Measurements from ENCODE around the gene SYNE2.

The SYNE2 gene

GRCh38 chr14:63902375-63902976, 49.7 kb downstream of the SYNE2 start:
- Mint-ChIP-seq H3K4me3 (peak overlapping the region; percentile 12), H3K9me3 (no peaks in the 10 kb centered on the region), H3K27me3 (no peaks in the 10 kb centered on the region), H3K27ac (ENCODE audit: low read depth) (peak overlapping the region; percentile 81), H3K36me3 (ENCODE audit: insufficient read depth) (peaks cover 5% of the 10 kb centered on the region), H3K4me1 (peaks cover 76% of the 10 kb centered on the region)
- no peak for DNase-seq (ENCODE audit: low spot score in 2 of 2)
- no peak for ATAC-seq (replicated peaks; ENCODE audit: extremely low read depth, poor library complexity, severe bottlenecking)

DNA sequence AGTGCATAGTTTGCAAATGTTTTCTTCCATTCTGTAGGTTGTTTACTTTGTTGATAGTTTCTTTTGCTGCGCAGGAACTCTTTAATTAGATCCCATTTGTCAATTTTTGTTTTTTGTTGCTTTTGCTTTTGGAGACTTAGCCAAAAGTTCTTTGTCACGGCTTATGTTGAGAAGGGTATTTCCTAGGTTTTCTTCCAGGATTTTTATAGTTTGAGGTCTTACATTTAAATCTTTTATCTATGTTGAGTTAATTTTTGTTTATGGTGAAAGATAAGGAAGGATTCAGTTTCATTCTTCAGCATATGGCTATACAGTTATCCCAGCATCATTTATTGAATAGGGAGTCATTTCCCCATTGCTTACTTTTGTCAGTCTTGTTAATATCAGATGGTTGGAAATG, 51.9 kb downstream of the SYNE2 start:
- no peak for ATAC-seq (replicated peaks; ENCODE audit: extremely low read depth, poor library complexity, severe bottlenecking)
- peaks cover 85% of the 10 kb centered on the region for H3K4me1 Mint-ChIP-seq
- H3K9me3 Mint-ChIP-seq, result no peaks in the 10 kb centered on the region
- peak overlapping the region; percentile 49 for H3K27ac Mint-ChIP-seq (ENCODE audit: low read depth)
- H3K36me3 Mint-ChIP-seq (ENCODE audit: insufficient read depth), result peaks cover 11% of the 10 kb centered on the region
- H3K27me3 Mint-ChIP-seq, result no peaks in the 10 kb centered on the region
- DNase-seq (ENCODE audit: low spot score in 2 of 2), result no peak
- H3K4me3 Mint-ChIP-seq, result peak overlapping the region; percentile 23

DNA sequence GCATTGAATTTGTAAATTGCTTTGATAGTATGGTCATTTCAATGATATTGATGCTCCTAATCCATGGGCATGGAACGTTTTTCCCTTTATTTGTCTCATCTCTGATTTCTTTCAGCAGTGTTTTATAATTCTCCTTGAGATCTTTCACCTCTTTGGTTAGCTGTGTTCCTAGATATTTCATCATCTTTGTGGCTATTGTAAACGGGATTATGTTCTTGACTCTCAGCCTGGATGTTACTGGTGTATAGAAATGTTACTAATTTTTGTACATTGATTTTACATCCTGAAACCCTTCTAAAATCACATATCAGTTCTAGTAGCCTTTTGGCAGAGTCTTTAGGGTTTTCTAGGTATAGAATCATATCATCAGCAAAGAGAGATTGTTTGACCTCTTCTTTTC, 52.6 kb downstream of the SYNE2 start:
- Mint-ChIP-seq H3K4me1 (peaks cover 78% of the 10 kb centered on the region), H3K27ac (ENCODE audit: low read depth) (peak overlapping the region; percentile 7), H3K36me3 (ENCODE audit: insufficient read depth) (peaks cover 15% of the 10 kb centered on the region), H3K9me3 (no peaks in the 10 kb centered on the region), H3K27me3 (no peaks in the 10 kb centered on the region), H3K4me3 (no peak overlapping the region)
- ATAC-seq (replicated peaks; ENCODE audit: extremely low read depth, poor library complexity, severe bottlenecking) (no peak), DNase-seq (ENCODE audit: low spot score in 2 of 2) (no peak)

GRCh38 chr14:63908667-63909264, 56.0 kb downstream of the SYNE2 start:
- Mint-ChIP-seq H3K27me3 (no peaks in the 10 kb centered on the region), H3K9me3 (no peaks in the 10 kb centered on the region), H3K4me3 (peak overlapping the region; percentile 48), H3K27ac (ENCODE audit: low read depth) (peak overlapping the region; percentile 54), H3K36me3 (ENCODE audit: insufficient read depth) (peaks cover 22% of the 10 kb centered on the region), H3K4me1 (peaks cover 61% of the 10 kb centered on the region)
- no peak for DNase-seq (ENCODE audit: low spot score in 2 of 2)
- no peak for ATAC-seq (replicated peaks; ENCODE audit: extremely low read depth, poor library complexity, severe bottlenecking)

DNA sequence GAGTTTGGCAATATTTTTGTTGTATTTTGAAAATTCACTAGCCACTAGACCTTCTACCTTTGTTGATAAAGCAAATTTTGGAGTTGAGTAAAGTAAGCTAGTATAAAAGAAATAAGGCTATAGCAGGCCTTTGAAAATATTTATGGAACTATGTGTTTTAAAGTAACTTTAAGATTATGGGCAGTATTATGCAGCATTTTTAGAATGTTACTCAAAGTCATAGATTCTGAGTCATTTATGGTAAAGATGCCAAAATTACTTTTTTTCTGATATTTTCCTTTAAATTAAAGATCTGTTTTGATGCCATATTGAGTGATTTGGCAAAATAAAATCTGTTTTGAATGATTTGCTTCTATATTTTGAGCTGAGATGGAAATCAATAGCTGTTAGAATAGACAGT, 57.2 kb downstream of the SYNE2 start:
- H3K36me3 Mint-ChIP-seq (ENCODE audit: insufficient read depth), result peaks cover 26% of the 10 kb centered on the region
- H3K4me1 Mint-ChIP-seq, result peaks cover 56% of the 10 kb centered on the region
- H3K27ac Mint-ChIP-seq (ENCODE audit: low read depth), result no peak overlapping the region
- no peak overlapping the region for H3K4me3 Mint-ChIP-seq
- ATAC-seq (replicated peaks; ENCODE audit: extremely low read depth, poor library complexity, severe bottlenecking) (no peak), DNase-seq (ENCODE audit: low spot score in 2 of 2) (no peak)
- H3K27me3 Mint-ChIP-seq, result no peaks in the 10 kb centered on the region
- no peaks in the 10 kb centered on the region for H3K9me3 Mint-ChIP-seq

- Mint-ChIP-seq H3K27ac (ENCODE audit: low read depth) (peak overlapping the region; percentile 5), H3K27me3 (no peaks in the 10 kb centered on the region), H3K36me3 (ENCODE audit: insufficient read depth) (peaks cover 26% of the 10 kb centered on the region), H3K4me1 (peaks cover 48% of the 10 kb centered on the region), H3K4me3 (no peak overlapping the region), H3K9me3 (no peaks in the 10 kb centered on the region)
- DNase-seq (ENCODE audit: low spot score in 2 of 2) (no peak), ATAC-seq (replicated peaks; ENCODE audit: extremely low read depth, poor library complexity, severe bottlenecking) (no peak)
Observed at GRCh38 chr14:63910583-63911363, 58.0 kb downstream of the SYNE2 start.

- Mint-ChIP-seq H3K9me3 (no peaks in the 10 kb centered on the region), H3K36me3 (ENCODE audit: insufficient read depth) (peaks cover 29% of the 10 kb centered on the region), H3K4me1 (peaks cover 41% of the 10 kb centered on the region), H3K4me3 (no peak overlapping the region), H3K27ac (ENCODE audit: low read depth) (peak overlapping the region; percentile 5), H3K27me3 (no peaks in the 10 kb centered on the region)
- DNase-seq (ENCODE audit: low spot score in 2 of 2), result no peak
- ATAC-seq (replicated peaks; ENCODE audit: extremely low read depth, poor library complexity, severe bottlenecking), result no peak
Observed at GRCh38 chr14:63911404-63911803, 58.6 kb downstream of the SYNE2 start.

DNA sequence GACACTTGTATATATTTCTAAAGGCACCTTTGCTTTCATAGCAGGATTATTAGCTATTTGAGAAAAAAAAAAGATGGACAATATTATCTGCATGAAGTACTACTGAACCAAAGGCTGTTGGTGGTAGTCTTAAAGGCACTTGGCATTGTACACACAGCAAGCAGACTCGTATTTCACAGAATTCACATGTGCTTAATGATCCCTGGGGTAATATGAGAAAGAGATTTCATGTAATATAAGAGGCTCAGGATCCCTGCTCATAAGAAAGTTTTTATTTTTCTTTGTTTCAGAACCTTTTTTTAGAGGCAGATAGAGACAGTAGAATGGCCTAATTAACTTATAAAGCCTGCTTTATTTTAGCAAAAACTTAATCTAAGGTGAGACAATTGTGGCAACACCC, 59.5 kb downstream of the SYNE2 start:
- Mint-ChIP-seq H3K27me3 (no peaks in the 10 kb centered on the region), H3K36me3 (ENCODE audit: insufficient read depth) (peaks cover 31% of the 10 kb centered on the region), H3K4me3 (no peak overlapping the region), H3K27ac (ENCODE audit: low read depth) (no peak overlapping the region), H3K9me3 (no peaks in the 10 kb centered on the region), H3K4me1 (peaks cover 33% of the 10 kb centered on the region)
- no peak for DNase-seq (ENCODE audit: low spot score in 2 of 2)
- no peak for ATAC-seq (replicated peaks; ENCODE audit: extremely low read depth, poor library complexity, severe bottlenecking)

DNA sequence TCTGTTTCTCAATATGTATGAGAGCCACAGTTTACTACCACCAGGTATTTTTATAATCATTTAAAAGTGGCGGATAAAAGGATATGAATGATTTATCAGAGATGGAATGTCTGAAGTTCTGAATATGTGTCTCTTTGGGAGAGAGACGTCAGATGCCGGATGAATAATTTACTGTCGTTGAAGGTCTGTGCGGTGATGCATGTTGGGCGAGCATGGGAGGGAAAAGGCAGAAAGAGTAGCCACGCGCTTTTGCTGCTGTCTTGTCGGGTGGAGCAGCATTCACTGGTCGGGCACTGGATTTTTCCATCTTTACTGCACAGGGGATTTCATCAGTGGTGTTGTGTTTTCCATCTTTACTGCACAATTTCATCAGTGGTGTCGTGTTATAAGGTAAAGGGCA, 65.6 kb downstream of the SYNE2 start:
- Mint-ChIP-seq H3K4me1 (peaks cover 17% of the 10 kb centered on the region), H3K27ac (ENCODE audit: low read depth) (no peak overlapping the region), H3K27me3 (no peaks in the 10 kb centered on the region), H3K4me3 (no peak overlapping the region), H3K9me3 (no peaks in the 10 kb centered on the region), H3K36me3 (ENCODE audit: insufficient read depth) (peaks cover 15% of the 10 kb centered on the region)
- DNase-seq (ENCODE audit: low spot score in 2 of 2) (no peak), ATAC-seq (replicated peaks; ENCODE audit: extremely low read depth, poor library complexity, severe bottlenecking) (no peak)

DNA sequence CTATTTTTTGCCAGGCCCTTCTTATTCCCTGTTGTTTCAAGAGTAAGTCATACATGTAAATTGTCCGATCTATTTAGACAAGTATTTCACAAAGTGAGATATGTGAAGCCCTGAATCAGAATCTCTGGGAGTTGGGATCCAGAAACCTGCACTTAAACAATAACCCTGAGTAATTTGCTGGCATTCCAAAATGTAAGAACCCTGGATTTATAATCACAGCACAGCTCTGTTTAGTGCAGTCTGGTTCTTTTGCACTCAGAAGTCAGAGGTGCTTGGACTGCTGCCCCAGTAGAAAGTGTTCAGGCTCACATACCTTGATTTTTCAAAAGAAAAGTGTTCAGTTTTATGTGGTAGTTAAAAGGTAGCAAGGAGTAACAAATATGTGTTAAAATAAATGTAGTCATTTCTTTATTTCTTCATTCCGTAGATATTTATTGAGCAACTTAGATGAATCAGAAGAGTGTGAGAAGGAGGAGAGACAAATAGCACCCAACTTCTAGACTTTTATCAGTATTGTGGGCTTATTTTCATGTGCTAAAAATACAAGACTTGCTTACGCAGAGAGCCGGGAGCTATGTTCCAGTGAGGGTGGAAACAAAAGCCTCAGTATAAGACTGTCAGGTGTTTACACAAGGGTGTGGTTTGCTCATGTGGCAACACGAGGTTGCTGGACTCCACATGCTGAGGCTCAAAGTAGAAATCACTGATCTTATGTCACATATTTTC, 70.1 kb downstream of the SYNE2 start:
- Mint-ChIP-seq H3K36me3 (ENCODE audit: insufficient read depth) (peaks cover 7% of the 10 kb centered on the region), H3K27me3 (no peaks in the 10 kb centered on the region), H3K4me3 (no peak overlapping the region), H3K9me3 (no peaks in the 10 kb centered on the region), H3K27ac (ENCODE audit: low read depth) (no peak overlapping the region), H3K4me1 (peaks cover 31% of the 10 kb centered on the region)
- DNase-seq (ENCODE audit: low spot score in 2 of 2) (no peak), ATAC-seq (replicated peaks; ENCODE audit: extremely low read depth, poor library complexity, severe bottlenecking) (no peak)

GRCh38 chr14:63923422-63923752, 70.6 kb downstream of the SYNE2 start:
- ATAC-seq (replicated peaks; ENCODE audit: extremely low read depth, poor library complexity, severe bottlenecking) (no peak), DNase-seq (ENCODE audit: low spot score in 2 of 2) (no peak)
- peaks cover 7% of the 10 kb centered on the region for H3K36me3 Mint-ChIP-seq (ENCODE audit: insufficient read depth)
- H3K4me3 Mint-ChIP-seq, result no peak overlapping the region
- H3K9me3 Mint-ChIP-seq, result no peaks in the 10 kb centered on the region
- no peak overlapping the region for H3K27ac Mint-ChIP-seq (ENCODE audit: low read depth)
- H3K4me1 Mint-ChIP-seq, result peaks cover 34% of the 10 kb centered on the region
- no peaks in the 10 kb centered on the region for H3K27me3 Mint-ChIP-seq

DNA sequence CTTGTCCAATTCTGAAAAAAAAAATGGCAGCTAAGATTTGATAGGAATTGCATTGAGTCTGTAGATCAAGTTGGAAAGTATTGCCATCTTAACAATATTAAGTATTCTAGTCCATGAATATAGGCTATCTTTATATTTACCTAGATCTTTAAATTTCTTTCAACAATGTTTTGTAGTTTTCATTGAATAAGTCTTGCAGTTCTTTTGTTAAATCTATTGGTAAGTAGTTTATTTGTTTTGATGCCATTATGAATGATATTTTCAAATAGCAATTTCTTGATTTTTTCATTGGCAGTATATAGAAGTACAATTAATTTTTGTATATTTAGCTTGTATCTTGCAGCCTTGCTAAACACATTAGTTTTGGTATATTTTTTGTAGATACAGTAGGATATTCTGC, 71.6 kb downstream of the SYNE2 start:
- peaks cover 6% of the 10 kb centered on the region for H3K36me3 Mint-ChIP-seq (ENCODE audit: insufficient read depth)
- no peak for DNase-seq (ENCODE audit: low spot score in 2 of 2)
- H3K27ac Mint-ChIP-seq (ENCODE audit: low read depth), result no peak overlapping the region
- peaks cover 34% of the 10 kb centered on the region for H3K4me1 Mint-ChIP-seq
- no peaks in the 10 kb centered on the region for H3K27me3 Mint-ChIP-seq
- no peak for ATAC-seq (replicated peaks; ENCODE audit: extremely low read depth, poor library complexity, severe bottlenecking)
- no peak overlapping the region for H3K4me3 Mint-ChIP-seq
- no peaks in the 10 kb centered on the region for H3K9me3 Mint-ChIP-seq
